SK-N-SH treated with all-trans-retinoic acid at 6 μM for 48 hours (cell line): ENCODE results near the gene SPOCK2.

Source experiments
- ATAC-seq: fragments of 200-7000 bp; cut with Tn5 transposase; 3 replicates; pipeline ENCODE4 v1.9.1; 2020; ENCODE audit warnings: mild to moderate bottlenecking, moderate library complexity
- ARNTL ChIP-seq: fragments of 450-650 bp; formaldehyde crosslinking; IDR thresholded peaks from 2 replicates; pipeline ENCODE4 v1.5.0; 2020; ENCODE audit warnings: low read depth, mild to moderate bottlenecking, moderate library complexity, borderline replicate concordance
- BACH2 ChIP-seq: fragments of 250-450 bp; sonication (Bioruptor Pico); IDR thresholded peaks from 2 replicates; pipeline ENCODE4 v1.9.0; 2021; ENCODE audit warnings: mild to moderate bottlenecking, borderline replicate concordance
- CSDC2 ChIP-seq: fragments of 250-450 bp; sonication (Bioruptor Pico); IDR thresholded peaks from 2 replicates; pipeline ENCODE4 v1.5.0; 2020; ENCODE audit warnings: mild to moderate bottlenecking, moderate library complexity
- ESRRG ChIP-seq: fragments of 250-450 bp; sonication (Bioruptor Pico); IDR thresholded peaks from 2 replicates; pipeline ENCODE4 v1.6.1; 2021; ENCODE audit warnings: mild to moderate bottlenecking
- GLIS3 ChIP-seq: fragments of 250-450 bp; sonication (Bioruptor Pico); IDR thresholded peaks from 2 replicates; pipeline ENCODE4 v1.5.0; 2020; ENCODE audit warnings: mild to moderate bottlenecking, moderate library complexity
- ISL1 ChIP-seq: fragments of 250-450 bp; sonication (Bioruptor Pico); IDR thresholded peaks from 2 replicates; pipeline ENCODE4 v2.1.2; 2022; ENCODE audit warnings: mild to moderate bottlenecking, moderate library complexity
- OSR1 ChIP-seq: fragments of 250-450 bp; sonication (Bioruptor Pico); IDR thresholded peaks from 2 replicates; pipeline ENCODE4 v1.8.0; 2022; ENCODE audit warnings: moderate library complexity, mild to moderate bottlenecking, inconsistent platforms
- PPARA ChIP-seq: fragments of 250-450 bp; sonication (Bioruptor Pico); IDR thresholded peaks from 2 replicates; pipeline ENCODE4 v1.5.0; 2020; ENCODE audit warnings: mild to moderate bottlenecking, borderline replicate concordance
- RARB ChIP-seq: fragments of 250-450 bp; sonication (Bioruptor Pico); IDR thresholded peaks from 2 replicates; pipeline ENCODE4 v1.8.0; 2021; ENCODE audit warnings: mild to moderate bottlenecking, moderate library complexity
- SNAI2 ChIP-seq: fragments of 250-450 bp; sonication (Bioruptor Pico); IDR thresholded peaks from 2 replicates; pipeline ENCODE4 v1.5.0; 2020; ENCODE audit warnings: mild to moderate bottlenecking, moderate library complexity
- TCF4 ChIP-seq: fragments of 250-450 bp; sonication (Bioruptor Pico); IDR thresholded peaks from 2 replicates; pipeline ENCODE4 v1.8.0; 2021; ENCODE audit warnings: mild to moderate bottlenecking, moderate library complexity, borderline replicate concordance
- TOX ChIP-seq: fragments of 250-450 bp; sonication (Bioruptor Pico); IDR thresholded peaks from 2 replicates; pipeline ENCODE4 v1.8.0; 2021; ENCODE audit warnings: mild to moderate bottlenecking, moderate library complexity, borderline replicate concordance
- ZC3H10 ChIP-seq: fragments of 250-450 bp; sonication (Bioruptor Pico); IDR thresholded peaks from 2 replicates; pipeline ENCODE4 v1.5.1; 2021; ENCODE audit warnings: mild to moderate bottlenecking, moderate library complexity
- ZFP30 ChIP-seq: fragments of 450-650 bp; formaldehyde crosslinking; IDR thresholded peaks from 2 replicates; pipeline ENCODE4 v1.5.0; 2022; ENCODE audit warnings: mild to moderate bottlenecking, moderate library complexity
- ZNF565 ChIP-seq: fragments of 450-650 bp; formaldehyde crosslinking; conservative IDR thresholded peaks from 2 replicates; pipeline ENCODE4 v1.5.0; 2020; ENCODE audit warnings: low read depth, mild to moderate bottlenecking, moderate library complexity
- ZNF70 ChIP-seq: fragments of 450-650 bp; formaldehyde crosslinking; IDR thresholded peaks from 2 replicates; pipeline ENCODE4 v1.5.0; 2020; ENCODE audit warnings: mild to moderate bottlenecking, moderate library complexity
- ZNF8 ChIP-seq: fragments of 450-650 bp; formaldehyde crosslinking; IDR thresholded peaks from 2 replicates; pipeline ENCODE4 v1.5.0; 2020; ENCODE audit warnings: mild to moderate bottlenecking, moderate library complexity
- TF ChIP-seq, protein P1 (sequence below): fragments of 250-450 bp; sonication (Bioruptor Pico); IDR thresholded peaks from 2 replicates; pipeline ENCODE4 v1.5.1; 2021; ENCODE audit warnings: mild to moderate bottlenecking, moderate library complexity
- TF ChIP-seq, protein P2 (sequence below): fragments of 250-450 bp; sonication (Bioruptor Pico); IDR thresholded peaks from 2 replicates; pipeline ENCODE4 v1.5.1; 2020; ENCODE audit warnings: low read depth, mild to moderate bottlenecking, moderate library complexity
- TF ChIP-seq, protein P3 (sequence below): fragments of 250-450 bp; sonication (Bioruptor Pico); IDR thresholded peaks from 2 replicates; pipeline ENCODE4 v1.5.0; 2020; ENCODE audit warnings: mild to moderate bottlenecking, moderate library complexity
- TF ChIP-seq, protein P4 (sequence below): fragments of 250-450 bp; sonication (Bioruptor Pico); IDR thresholded peaks from 2 replicates; pipeline ENCODE4 v1.8.0; 2020; ENCODE audit warnings: mild to moderate bottlenecking, moderate library complexity, borderline replicate concordance

The SPOCK2 gene

DNA sequence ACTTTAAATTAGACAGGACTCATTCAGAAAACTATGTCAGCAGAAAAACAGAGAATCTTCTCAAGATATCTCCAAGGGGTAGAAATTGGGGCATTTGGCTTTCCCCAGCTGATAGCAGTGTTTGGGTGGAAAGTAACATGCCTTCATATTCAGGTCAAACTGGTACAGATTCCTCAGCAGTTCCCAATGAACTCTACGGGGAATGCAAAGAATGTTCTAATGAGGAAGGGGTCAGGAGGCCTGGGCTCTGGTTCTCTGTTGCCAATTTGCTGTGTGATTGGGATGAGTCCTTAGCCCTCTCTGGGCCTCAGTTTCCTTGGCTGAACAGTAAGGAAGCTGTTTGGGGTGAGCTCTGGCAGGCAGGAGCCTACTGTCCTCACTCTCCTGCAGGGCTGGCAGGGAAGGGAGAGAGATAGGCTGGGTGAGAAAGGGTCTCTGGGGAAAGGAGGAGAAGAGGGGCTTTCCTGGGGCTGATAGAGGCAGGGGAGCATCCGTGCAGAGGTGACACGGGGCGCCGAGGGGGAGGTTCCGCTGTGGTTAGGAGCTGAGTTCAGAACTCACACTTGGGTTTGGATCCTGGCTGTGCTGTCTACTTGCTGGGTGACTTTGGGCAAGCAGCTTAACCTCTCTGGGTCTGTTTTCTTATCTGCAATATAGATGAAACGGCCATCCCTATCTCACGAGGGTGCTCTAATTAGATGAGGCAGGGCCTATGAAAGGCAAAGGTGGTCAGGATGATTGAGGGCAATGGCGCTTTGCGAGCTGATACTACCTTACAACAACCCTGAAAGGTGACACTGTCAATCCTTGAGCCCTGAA is 45.1 kb downstream of the SPOCK2 start:
- no peak for TF ChIP-seq BACH2 (CRISPR knock-in tag)
- no peak; the same call in 2 of the 3 replicates for ATAC-seq

DNA sequence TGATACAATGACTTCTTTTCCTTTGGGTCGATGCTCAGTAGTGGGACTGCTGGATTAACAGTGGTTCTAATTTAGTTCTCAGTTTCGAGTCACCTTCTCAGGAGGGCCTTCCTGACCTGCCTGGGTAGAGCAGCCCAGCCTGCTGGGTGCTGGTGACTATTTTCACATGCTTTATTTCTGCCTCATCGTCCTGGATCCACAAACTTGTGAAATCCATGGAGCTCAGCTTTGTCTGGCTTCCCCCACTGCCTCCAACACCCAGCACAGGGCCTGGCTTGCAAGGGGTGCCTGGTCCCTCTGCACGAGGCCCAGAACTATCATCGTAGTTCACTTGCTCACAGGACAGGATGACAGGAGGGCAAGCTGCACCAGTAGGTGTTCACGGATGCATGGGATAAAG is 46.9 kb downstream of the SPOCK2 start:
- TF ChIP-seq CSDC2 (CRISPR knock-in tag), result no peak
- TF ChIP-seq TOX (CRISPR knock-in tag), result no peak
- TF ChIP-seq, protein P1, sequence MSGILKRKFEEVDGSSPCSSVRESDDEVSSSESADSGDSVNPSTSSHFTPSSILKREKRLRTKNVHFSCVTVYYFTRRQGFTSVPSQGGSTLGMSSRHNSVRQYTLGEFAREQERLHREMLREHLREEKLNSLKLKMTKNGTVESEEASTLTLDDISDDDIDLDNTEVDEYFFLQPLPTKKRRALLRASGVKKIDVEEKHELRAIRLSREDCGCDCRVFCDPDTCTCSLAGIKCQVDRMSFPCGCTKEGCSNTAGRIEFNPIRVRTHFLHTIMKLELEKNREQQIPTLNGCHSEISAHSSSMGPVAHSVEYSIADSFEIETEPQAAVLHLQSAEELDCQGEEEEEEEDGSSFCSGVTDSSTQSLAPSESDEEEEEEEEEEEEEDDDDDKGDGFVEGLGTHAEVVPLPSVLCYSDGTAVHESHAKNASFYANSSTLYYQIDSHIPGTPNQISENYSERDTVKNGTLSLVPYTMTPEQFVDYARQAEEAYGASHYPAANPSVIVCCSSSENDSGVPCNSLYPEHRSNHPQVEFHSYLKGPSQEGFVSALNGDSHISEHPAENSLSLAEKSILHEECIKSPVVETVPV (CRISPR knock-in tag), result no peak
- no peak for TF ChIP-seq ZFP30
- TF ChIP-seq ZNF70 (CRISPR knock-in tag), result no peak
- TF ChIP-seq ZNF565 (CRISPR knock-in tag), result no peak
- no peak for TF ChIP-seq OSR1
- no peak for TF ChIP-seq BACH2 (CRISPR knock-in tag)
- TF ChIP-seq ARNTL (CRISPR knock-in tag), result no peak
- TF ChIP-seq SNAI2 (CRISPR knock-in tag), result no peak
- TF ChIP-seq GLIS3, result no peak
- TF ChIP-seq ESRRG (CRISPR knock-in tag), result no peak
- TF ChIP-seq RARB, result no peak
- TF ChIP-seq ZNF8 (CRISPR knock-in tag), result no peak
- no peak for TF ChIP-seq ISL1
- TF ChIP-seq, protein P2, sequence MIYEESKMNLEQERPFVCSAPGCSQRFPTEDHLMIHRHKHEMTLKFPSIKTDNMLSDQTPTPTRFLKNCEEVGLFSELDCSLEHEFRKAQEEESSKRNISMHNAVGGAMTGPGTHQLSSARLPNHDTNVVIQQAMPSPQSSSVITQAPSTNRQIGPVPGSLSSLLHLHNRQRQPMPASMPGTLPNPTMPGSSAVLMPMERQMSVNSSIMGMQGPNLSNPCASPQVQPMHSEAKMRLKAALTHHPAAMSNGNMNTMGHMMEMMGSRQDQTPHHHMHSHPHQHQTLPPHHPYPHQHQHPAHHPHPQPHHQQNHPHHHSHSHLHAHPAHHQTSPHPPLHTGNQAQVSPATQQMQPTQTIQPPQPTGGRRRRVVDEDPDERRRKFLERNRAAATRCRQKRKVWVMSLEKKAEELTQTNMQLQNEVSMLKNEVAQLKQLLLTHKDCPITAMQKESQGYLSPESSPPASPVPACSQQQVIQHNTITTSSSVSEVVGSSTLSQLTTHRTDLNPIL (CRISPR knock-in tag), result no peak
- no peak for ATAC-seq

DNA sequence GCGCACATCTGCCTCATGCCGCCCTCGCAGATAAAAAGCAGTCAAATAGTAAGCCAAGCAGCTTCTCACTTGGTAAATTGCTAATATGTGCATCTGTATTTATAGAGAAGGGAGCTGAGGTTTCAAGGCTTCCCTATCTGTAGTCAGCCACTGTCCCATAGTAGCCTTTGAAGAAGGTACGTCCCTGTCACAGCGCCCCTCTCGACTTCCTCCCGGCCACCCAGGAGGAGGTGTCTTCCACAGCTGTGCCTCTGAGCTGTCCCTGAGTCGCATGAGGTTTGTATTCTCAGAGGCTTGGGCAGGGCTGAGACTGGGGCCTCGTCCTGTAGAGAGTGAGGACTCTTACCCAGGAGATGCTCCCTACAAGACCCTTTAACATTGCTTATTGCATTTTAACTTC is 49.0 kb downstream of the SPOCK2 start:
- no peak for ATAC-seq
- TF ChIP-seq RARB (no peak), ZNF565 (CRISPR knock-in tag) (no peak), CSDC2 (CRISPR knock-in tag) (no peak), OSR1 (no peak)

DNA sequence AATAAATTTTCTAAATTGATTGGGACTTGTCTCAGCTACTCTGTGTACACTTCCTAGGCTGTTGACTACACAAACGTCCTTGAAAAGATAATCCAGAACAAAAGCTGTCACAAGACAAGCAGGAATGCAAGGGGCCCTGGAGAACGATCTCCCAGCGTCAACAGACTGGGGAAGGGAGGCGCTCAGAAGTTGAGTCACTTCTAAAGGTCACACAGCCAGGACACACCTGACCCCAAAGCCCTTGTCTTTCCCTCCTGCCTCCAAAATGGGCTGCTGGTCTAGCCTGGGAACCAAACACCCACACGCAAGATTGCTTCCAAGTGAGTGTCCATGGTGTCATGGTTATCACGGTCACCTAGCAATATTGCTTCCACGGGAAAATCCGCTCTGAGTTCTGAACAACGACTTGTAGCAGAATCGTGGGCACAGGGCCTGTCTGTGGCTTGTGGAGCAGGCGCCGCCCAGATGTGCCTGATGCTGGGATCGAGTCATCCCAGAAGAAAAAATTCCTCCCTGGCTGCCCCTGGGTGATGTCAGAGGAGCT is 49.8 kb downstream of the SPOCK2 start:
- ATAC-seq, result no peak
- TF ChIP-seq TCF4 (CRISPR knock-in tag) (no peak), ZNF70 (CRISPR knock-in tag) (no peak), PPARA (CRISPR knock-in tag) (no peak), ZFP30 (no peak), SNAI2 (CRISPR knock-in tag) (no peak), GLIS3 (no peak), ZC3H10 (CRISPR knock-in tag) (no peak), BACH2 (CRISPR knock-in tag) (no peak), ZNF8 (CRISPR knock-in tag) (no peak)
- TF ChIP-seq, protein P1 (CRISPR knock-in tag), result no peak

DNA sequence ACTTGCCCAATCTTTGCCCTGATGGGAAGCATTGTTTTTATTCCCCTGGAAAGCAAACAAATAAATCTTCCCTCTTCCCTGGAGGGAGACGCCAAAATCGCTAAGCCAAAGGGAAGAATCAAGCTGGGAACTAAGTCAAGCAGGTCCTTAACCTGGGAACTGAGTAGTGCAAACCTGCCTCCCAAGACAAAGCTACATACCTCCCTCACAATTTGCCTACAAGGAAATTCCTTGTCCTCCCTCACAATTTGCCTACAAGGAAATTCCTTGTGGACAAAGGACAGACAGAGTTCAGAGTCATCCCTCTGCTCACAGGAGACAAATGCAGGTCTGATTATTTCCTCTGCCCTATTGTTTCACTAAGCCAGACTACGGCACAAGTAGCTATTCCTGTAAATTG is 50.5 kb downstream of the SPOCK2 start:
- ATAC-seq, result no peak
- no peak for TF ChIP-seq ZNF70 (CRISPR knock-in tag)
- TF ChIP-seq OSR1, result no peak
- TF ChIP-seq, protein P3, sequence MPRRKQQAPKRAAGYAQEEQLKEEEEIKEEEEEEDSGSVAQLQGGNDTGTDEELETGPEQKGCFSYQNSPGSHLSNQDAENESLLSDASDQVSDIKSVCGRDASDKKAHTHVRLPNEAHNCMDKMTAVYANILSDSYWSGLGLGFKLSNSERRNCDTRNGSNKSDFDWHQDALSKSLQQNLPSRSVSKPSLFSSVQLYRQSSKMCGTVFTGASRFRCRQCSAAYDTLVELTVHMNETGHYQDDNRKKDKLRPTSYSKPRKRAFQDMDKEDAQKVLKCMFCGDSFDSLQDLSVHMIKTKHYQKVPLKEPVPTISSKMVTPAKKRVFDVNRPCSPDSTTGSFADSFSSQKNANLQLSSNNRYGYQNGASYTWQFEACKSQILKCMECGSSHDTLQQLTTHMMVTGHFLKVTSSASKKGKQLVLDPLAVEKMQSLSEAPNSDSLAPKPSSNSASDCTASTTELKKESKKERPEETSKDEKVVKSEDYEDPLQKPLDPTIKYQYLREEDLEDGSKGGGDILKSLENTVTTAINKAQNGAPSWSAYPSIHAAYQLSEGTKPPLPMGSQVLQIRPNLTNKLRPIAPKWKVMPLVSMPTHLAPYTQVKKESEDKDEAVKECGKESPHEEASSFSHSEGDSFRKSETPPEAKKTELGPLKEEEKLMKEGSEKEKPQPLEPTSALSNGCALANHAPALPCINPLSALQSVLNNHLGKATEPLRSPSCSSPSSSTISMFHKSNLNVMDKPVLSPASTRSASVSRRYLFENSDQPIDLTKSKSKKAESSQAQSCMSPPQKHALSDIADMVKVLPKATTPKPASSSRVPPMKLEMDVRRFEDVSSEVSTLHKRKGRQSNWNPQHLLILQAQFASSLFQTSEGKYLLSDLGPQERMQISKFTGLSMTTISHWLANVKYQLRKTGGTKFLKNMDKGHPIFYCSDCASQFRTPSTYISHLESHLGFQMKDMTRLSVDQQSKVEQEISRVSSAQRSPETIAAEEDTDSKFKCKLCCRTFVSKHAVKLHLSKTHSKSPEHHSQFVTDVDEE (CRISPR knock-in tag), result no peak
- no peak for TF ChIP-seq ARNTL (CRISPR knock-in tag)
- no peak for TF ChIP-seq ZC3H10 (CRISPR knock-in tag)
- TF ChIP-seq CSDC2 (CRISPR knock-in tag), result no peak
- TF ChIP-seq, protein P4, sequence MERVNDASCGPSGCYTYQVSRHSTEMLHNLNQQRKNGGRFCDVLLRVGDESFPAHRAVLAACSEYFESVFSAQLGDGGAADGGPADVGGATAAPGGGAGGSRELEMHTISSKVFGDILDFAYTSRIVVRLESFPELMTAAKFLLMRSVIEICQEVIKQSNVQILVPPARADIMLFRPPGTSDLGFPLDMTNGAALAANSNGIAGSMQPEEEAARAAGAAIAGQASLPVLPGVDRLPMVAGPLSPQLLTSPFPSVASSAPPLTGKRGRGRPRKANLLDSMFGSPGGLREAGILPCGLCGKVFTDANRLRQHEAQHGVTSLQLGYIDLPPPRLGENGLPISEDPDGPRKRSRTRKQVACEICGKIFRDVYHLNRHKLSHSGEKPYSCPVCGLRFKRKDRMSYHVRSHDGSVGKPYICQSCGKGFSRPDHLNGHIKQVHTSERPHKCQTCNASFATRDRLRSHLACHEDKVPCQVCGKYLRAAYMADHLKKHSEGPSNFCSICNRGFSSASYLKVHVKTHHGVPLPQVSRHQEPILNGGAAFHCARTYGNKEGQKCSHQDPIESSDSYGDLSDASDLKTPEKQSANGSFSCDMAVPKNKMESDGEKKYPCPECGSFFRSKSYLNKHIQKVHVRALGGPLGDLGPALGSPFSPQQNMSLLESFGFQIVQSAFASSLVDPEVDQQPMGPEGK, result no peak
- no peak for TF ChIP-seq ZNF565 (CRISPR knock-in tag)
- TF ChIP-seq ZNF8 (CRISPR knock-in tag), result no peak
- TF ChIP-seq, protein P2 (CRISPR knock-in tag), result no peak
- no peak for TF ChIP-seq TCF4 (CRISPR knock-in tag)
- no peak for TF ChIP-seq ISL1
